GM12878 (cell line): ENCODE results near the gene MYO1D. TPM values are rescaled to one million over a fixed set of nuclear protein-coding genes. Genes with fewer than 3 reads are reported as not detected.

Source experiments
- CREB1 ChIP-seq: IDR thresholded peaks from 2 replicates; pipeline ENCODE4 v1.6.1; 2012; ENCODE audit warnings: low read depth, mild to moderate bottlenecking, inconsistent platforms
- MYC ChIP-seq: IDR thresholded peaks from 2 replicates; pipeline ENCODE4 v1.6.1; 2011; ENCODE audit warnings: mild to moderate bottlenecking, low read length, moderate library complexity, inconsistent platforms; ENCODE audit not compliant: insufficient read depth, insufficient replicate concordance, insufficient read length, severe bottlenecking
- NFXL1 ChIP-seq: fragments of 450-650 bp; IDR thresholded peaks from 2 replicates; pipeline ENCODE4 v1.6.1; 2017; ENCODE audit warnings: antibody characterized with exemption, mild to moderate bottlenecking, borderline replicate concordance
- RAD21 ChIP-seq: IDR thresholded peaks from 2 replicates; pipeline ENCODE4 v1.6.1; 2011; ENCODE audit warnings: mild to moderate bottlenecking, low read depth, low read length, moderate library complexity; ENCODE audit not compliant: insufficient read depth
- RBBP5 ChIP-seq: fragments of 200-600 bp; sonication (generic); conservative IDR thresholded peaks from 2 replicates; pipeline ENCODE4 v1.6.1; 2016
- WRNIP1 ChIP-seq: IDR thresholded peaks from 2 replicates; pipeline ENCODE4 v1.6.1; 2011; ENCODE audit warnings: low read depth, low read length, improper control_type of control experiment, borderline replicate concordance
- polyA plus RNA-seq, 11 experiments: library from polyadenylated mRNA; depleted of rRNA in 4 of 11; unstranded in 6 of 11; stranded (reverse) in 5 of 11; fragments of >200 nt; fragmentation: Nextera tagmentation in 4 of 11; fragmentation: Illumina TruSeq in 1 of 11; extraction: Ambion mirVana in 4 of 11; extraction: Trizol in 1 of 11; gene quantifications; 1 replicate in 1 of 11; 2 replicates in 10 of 11; pipeline versions ENCODE4 v1.2.1 to v1.2.3, GENCODE V29; 2011 to 2016; ENCODE audit warnings: inconsistent platforms in 2 of 11, missing spikeins in 2 of 11, low read depth in 1 of 11
- total RNA-seq, 4 experiments: library from RNA; depleted of rRNA in 3 of 4; stranded (reverse); fragments of >200 nt in 3 of 4; fragmentation: Illumina TruSeq in 1 of 4; extraction: Trizol in 1 of 4; gene quantifications; 2 replicates each; pipeline versions ENCODE4 v1.2.1 to v1.2.3, GENCODE V29; 2013 to 2021
- TF ChIP-seq, protein P1 (sequence below): fragments of 450-650 bp; IDR thresholded peaks from 2 replicates; pipeline ENCODE4 v1.6.1; 2018; ENCODE audit warnings: mild to moderate bottlenecking, low read depth, moderate library complexity; ENCODE audit not compliant: partially characterized antibody
- TF ChIP-seq, protein P2 (sequence below): IDR thresholded peaks from 2 replicates; pipeline ENCODE4 v1.6.1; 2012; ENCODE audit warnings: low read depth, low read length, improper control_type of control experiment

The MYO1D gene
- total and polyA plus RNA-seq, 10 of the 15 experiments (the other 5 are each of a cell fraction or from before 2014, with no cell fraction given) = 1.8 to 37.7 (median 25.4) TPM

DNA sequence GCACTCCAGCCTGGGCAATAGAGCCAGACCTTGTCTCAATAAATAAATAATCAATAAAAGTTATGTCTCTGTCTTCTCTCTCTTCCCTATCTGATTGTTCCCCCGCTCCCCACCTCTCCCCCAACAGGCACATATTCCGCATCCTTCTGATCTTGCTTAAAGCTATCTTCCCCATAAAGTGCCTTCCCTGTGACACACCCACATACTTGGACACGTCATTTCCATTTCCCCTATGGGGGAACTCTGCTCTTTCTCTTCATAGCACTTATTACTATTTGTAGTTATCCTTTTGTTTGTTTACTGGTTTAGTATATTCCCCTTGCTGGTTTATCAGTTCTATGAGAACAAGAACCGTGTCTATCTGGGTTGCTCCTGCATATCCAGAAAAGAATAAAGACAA, 14.9 kb downstream of the MYO1D start (continued):
- no peak for TF ChIP-seq NFXL1
- TF ChIP-seq RAD21 = no peak
- TF ChIP-seq MYC = no peak
- TF ChIP-seq, protein P1, sequence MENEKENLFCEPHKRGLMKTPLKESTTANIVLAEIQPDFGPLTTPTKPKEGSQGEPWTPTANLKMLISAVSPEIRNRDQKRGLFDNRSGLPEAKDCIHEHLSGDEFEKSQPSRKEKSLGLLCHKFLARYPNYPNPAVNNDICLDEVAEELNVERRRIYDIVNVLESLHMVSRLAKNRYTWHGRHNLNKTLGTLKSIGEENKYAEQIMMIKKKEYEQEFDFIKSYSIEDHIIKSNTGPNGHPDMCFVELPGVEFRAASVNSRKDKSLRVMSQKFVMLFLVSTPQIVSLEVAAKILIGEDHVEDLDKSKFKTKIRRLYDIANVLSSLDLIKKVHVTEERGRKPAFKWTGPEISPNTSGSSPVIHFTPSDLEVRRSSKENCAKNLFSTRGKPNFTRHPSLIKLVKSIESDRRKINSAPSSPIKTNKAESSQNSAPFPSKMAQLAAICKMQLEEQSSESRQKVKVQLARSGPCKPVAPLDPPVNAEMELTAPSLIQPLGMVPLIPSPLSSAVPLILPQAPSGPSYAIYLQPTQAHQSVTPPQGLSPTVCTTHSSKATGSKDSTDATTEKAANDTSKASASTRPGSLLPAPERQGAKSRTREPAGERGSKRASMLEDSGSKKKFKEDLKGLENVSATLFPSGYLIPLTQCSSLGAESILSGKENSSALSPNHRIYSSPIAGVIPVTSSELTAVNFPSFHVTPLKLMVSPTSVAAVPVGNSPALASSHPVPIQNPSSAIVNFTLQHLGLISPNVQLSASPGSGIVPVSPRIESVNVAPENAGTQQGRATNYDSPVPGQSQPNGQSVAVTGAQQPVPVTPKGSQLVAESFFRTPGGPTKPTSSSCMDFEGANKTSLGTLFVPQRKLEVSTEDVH = no peak
- no peak for TF ChIP-seq RBBP5
- no peak for TF ChIP-seq WRNIP1
- TF ChIP-seq, protein P2, sequence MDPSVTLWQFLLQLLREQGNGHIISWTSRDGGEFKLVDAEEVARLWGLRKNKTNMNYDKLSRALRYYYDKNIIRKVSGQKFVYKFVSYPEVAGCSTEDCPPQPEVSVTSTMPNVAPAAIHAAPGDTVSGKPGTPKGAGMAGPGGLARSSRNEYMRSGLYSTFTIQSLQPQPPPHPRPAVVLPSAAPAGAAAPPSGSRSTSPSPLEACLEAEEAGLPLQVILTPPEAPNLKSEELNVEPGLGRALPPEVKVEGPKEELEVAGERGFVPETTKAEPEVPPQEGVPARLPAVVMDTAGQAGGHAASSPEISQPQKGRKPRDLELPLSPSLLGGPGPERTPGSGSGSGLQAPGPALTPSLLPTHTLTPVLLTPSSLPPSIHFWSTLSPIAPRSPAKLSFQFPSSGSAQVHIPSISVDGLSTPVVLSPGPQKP = no peak
- TF ChIP-seq CREB1 = no peak
